ENCODE data around the gene ASPG.

The ASPG gene

DNA sequence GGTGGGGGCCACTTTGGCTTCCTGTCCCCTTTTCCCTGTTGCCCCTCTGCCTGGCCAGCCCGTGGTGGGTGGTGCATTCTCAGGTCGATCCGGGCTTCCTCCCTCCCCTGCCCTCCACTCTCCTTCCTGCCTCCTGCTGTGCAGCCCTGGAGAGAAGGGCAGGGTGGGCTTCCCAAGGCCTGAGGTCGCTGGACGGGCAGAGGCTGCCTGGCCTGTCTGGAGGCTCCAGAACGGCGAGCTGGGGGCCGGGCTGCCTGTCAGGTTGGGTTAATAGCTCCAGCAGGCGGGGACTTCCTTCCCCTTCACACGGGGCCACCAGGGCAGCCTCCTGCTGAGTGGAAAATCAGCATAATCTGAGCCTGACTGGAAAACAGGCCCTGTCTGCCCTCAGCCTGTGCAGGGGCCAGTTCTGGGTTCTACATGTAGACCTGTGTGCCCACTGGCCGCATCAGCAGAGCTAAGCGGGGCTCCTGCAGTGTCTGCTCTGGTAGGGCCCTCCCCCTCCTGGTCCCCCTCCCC, 64.2 kb downstream of the ASPG start:
- TF ChIP-seq, protein P1, sequence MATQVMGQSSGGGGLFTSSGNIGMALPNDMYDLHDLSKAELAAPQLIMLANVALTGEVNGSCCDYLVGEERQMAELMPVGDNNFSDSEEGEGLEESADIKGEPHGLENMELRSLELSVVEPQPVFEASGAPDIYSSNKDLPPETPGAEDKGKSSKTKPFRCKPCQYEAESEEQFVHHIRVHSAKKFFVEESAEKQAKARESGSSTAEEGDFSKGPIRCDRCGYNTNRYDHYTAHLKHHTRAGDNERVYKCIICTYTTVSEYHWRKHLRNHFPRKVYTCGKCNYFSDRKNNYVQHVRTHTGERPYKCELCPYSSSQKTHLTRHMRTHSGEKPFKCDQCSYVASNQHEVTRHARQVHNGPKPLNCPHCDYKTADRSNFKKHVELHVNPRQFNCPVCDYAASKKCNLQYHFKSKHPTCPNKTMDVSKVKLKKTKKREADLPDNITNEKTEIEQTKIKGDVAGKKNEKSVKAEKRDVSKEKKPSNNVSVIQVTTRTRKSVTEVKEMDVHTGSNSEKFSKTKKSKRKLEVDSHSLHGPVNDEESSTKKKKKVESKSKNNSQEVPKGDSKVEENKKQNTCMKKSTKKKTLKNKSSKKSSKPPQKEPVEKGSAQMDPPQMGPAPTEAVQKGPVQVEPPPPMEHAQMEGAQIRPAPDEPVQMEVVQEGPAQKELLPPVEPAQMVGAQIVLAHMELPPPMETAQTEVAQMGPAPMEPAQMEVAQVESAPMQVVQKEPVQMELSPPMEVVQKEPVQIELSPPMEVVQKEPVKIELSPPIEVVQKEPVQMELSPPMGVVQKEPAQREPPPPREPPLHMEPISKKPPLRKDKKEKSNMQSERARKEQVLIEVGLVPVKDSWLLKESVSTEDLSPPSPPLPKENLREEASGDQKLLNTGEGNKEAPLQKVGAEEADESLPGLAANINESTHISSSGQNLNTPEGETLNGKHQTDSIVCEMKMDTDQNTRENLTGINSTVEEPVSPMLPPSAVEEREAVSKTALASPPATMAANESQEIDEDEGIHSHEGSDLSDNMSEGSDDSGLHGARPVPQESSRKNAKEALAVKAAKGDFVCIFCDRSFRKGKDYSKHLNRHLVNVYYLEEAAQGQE (IDR thresholded peaks at IDR 0.05; ENCODE audit: insufficient read depth in 1 of 2, low read depth in 2 of 2, low read length in 2 of 2) = no peak
- TF ChIP-seq POLR2AphosphoS5 (IDR thresholded peaks at IDR 0.05; ENCODE audit: low read depth, low read length) (no peak), SIN3A (IDR thresholded peaks at IDR 0.05; ENCODE audit: borderline replicate concordance, insufficient read depth, low read length) (no peak), FOXP2 (optimal IDR thresholded peaks at IDR 0.05; ENCODE audit: borderline replicate concordance, extremely low read depth, extremely low read length, insufficient read depth) (no peak), TAF1 (IDR thresholded peaks at IDR 0.05; ENCODE audit: borderline replicate concordance, insufficient read depth, low read length) (no peak)

DNA sequence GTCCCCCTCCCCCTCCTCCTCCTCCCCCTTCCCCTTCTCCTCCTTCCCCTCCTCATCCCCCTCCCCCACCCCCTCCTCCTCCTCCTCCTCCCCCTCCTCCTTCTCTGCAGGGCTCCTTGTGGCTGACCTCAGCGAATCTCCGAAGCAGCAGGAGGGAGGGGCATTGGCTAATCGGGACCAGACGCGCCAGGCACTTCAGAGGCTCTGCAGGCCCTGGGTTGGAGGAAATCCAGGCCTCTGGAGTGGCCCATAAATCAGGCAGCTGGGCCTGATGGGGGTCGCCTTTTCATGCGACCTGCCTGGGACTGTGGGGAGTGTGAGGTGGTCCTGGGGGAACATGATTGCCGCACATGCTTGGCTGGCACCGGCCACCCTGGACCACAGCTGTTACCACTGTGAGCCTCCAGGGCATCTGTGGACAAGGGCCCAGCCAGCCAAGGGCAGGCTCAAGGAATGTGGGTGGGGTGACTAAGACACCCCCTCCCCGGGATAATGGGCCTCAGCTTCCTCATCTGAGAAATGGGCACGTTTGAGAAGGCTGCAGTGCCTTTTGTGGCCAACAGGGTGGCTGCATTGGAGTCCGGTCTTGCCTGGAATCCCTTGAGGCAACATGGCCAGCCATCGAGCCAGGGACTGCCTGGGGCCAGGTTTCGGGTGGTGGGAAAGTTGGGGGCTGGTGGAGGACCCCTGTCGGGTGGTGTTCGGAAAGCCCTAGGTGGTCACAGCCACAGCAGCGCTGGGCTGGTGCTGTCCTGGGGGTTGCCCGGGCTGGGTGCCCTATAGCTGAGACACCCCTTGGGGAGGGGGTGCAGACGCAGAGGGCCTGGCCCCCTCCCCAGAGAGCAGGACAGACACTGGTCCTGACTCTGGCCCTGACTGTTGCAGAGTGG, 64.9 kb downstream of the ASPG start:
- no peak for TF ChIP-seq POLR2AphosphoS5 (IDR thresholded peaks at IDR 0.05; ENCODE audit: low read depth, low read length)
- no peak for TF ChIP-seq FOXP2 (optimal IDR thresholded peaks at IDR 0.05; ENCODE audit: borderline replicate concordance, extremely low read depth, extremely low read length, insufficient read depth)
- TF ChIP-seq, protein P1 (IDR thresholded peaks at IDR 0.05; ENCODE audit: insufficient read depth in 1 of 2, low read depth in 2 of 2, low read length in 2 of 2) = no peak
- no peak for TF ChIP-seq TAF1 (IDR thresholded peaks at IDR 0.05; ENCODE audit: borderline replicate concordance, insufficient read depth, low read length)
- no peak for TF ChIP-seq SIN3A (IDR thresholded peaks at IDR 0.05; ENCODE audit: borderline replicate concordance, insufficient read depth, low read length)

DNA sequence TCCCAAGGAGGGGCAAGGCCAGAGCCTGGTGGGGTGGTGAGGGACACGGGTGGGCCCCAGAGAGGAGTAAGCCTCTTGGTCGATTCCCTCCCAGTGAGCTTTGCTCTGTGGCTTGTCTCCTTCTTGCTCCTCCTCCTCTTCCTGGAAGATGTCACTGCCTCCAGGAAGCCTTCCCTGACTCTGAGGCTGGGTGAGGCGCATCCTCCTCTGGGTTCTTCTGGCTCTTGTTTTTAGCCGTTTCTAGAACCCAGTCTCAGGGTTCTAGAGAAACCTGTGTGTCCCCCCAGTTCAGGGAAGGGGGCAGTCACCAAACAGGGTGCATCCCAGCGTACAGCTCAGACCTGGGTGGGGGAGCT, 65.5 kb downstream of the ASPG start:
- TF ChIP-seq POLR2AphosphoS5 (IDR thresholded peaks at IDR 0.05; ENCODE audit: low read depth, low read length) (no peak), TAF1 (IDR thresholded peaks at IDR 0.05; ENCODE audit: borderline replicate concordance, insufficient read depth, low read length) (no peak), FOXP2 (optimal IDR thresholded peaks at IDR 0.05; ENCODE audit: borderline replicate concordance, extremely low read depth, extremely low read length, insufficient read depth) (no peak)
- TF ChIP-seq, protein P1 (IDR thresholded peaks at IDR 0.05; ENCODE audit: insufficient read depth in 1 of 2, low read depth in 2 of 2, low read length in 2 of 2) = no peak

DNA sequence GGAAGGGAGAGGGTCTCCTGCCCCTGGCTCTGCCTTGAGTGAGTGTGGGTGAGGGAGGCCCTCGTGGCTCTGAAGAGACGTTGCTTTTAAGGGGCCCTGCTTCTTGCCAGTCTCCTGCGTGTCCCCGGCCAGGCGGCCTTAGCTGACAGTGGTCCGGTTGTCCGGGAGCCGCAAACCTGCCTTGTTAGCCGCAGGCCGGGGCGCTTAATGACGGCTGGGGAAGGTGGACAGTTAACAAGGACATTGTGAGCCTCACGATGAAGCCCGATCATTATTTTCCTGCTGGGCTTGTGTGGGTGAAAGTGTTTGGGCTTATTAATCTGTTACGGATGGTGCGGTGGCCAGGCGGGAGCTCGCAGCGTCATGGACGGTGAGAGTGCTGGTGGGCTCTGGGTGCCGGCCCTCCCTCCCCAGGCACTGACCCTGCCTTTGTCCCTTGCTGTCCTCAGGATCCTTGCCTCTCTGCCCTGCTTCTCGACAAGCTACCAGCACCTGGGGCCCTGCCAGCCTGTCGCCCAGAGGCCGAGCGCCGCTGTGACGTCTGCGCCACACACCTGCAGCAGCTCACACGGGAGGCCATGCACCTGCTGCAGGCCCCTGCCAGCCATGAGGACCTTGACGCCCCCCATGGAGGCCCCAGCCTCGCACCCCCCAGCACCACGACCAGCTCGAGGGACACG, 66.2 kb downstream of the ASPG start:
- TF ChIP-seq, protein P1 (IDR thresholded peaks at IDR 0.05; ENCODE audit: insufficient read depth in 1 of 2, low read depth in 2 of 2, low read length in 2 of 2) = no peak

All from PFSK-1 (cell line).